Fibroblast of mammary gland (primary cell): ENCODE measurements around the gene CYP3A7.
"Not testable (repeated sequence)": the region's sequence is repeated elsewhere in the genome, so short reads cannot be mapped to it uniquely, and the experiment has no call there.

Experiments used
- DNase-seq: peaks from one replicate; pipeline ENCODE4 v3.0.0-alpha.2; 2010; ENCODE audit warnings: low read depth
- H3K4me3 ChIP-seq: 2 replicates; pipeline ENCODE4 v1.5.1; 2011; ENCODE audit warnings: low read depth, mild to moderate bottlenecking, low read length, moderate library complexity; ENCODE audit not compliant: control insufficient read depth
- TF ChIP-seq, protein P1 (sequence below): conservative IDR thresholded peaks from 2 replicates; pipeline ENCODE4 v1.5.1; 2011; ENCODE audit warnings: low read depth, low read length, inconsistent platforms; ENCODE audit not compliant: control insufficient read depth, insufficient read depth

The CYP3A7 gene

GRCh38 chr7:99672573-99672972, 62.4 kb downstream of the CYP3A7 start:
- TF ChIP-seq, protein P1, sequence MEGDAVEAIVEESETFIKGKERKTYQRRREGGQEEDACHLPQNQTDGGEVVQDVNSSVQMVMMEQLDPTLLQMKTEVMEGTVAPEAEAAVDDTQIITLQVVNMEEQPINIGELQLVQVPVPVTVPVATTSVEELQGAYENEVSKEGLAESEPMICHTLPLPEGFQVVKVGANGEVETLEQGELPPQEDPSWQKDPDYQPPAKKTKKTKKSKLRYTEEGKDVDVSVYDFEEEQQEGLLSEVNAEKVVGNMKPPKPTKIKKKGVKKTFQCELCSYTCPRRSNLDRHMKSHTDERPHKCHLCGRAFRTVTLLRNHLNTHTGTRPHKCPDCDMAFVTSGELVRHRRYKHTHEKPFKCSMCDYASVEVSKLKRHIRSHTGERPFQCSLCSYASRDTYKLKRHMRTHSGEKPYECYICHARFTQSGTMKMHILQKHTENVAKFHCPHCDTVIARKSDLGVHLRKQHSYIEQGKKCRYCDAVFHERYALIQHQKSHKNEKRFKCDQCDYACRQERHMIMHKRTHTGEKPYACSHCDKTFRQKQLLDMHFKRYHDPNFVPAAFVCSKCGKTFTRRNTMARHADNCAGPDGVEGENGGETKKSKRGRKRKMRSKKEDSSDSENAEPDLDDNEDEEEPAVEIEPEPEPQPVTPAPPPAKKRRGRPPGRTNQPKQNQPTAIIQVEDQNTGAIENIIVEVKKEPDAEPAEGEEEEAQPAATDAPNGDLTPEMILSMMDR, result no peak
- no peak overlapping the region for H3K4me3 ChIP-seq
- DNase-seq, result no peak

DNA sequence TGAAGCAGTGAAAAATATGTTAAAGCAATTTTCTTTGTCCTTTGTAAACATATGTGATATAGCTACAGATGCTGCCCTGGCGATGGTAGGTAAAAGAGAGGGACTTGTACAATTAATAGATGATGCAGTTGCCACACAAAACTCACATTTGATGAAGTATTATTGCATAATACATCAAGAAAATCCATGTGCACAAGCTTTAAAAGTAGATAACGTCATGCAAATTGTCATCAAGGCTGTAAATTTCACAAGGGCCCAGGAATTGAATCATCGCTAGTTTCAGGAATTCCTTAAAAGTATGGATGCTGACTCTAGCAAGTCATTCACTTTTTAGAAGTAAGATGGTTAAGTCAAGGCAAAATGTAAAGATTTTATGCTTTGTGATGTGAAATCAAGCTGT, 65.2 kb downstream of the CYP3A7 start:
- TF ChIP-seq, protein P1, result no peak

GRCh38 chr7:99668541-99668940, 66.5 kb downstream of the CYP3A7 start:
- TF ChIP-seq, protein P1, result no peak
- no peak overlapping the region for H3K4me3 ChIP-seq
- DNase-seq, result no peak

More for the DNA sequence above, 65.2 kb downstream of the CYP3A7 start:
- H3K4me3 ChIP-seq, result no peak overlapping the region
- DNase-seq, result peak; percentile 60

- TF ChIP-seq, protein P1, result no peak
- no peak overlapping the region for H3K4me3 ChIP-seq
- no peak for DNase-seq
Observed at GRCh38 chr7:99667179-99667578, 67.8 kb downstream of the CYP3A7 start.

- no peak overlapping the region for H3K4me3 ChIP-seq
- TF ChIP-seq, protein P1, result no peak
- no peak for DNase-seq
Observed at GRCh38 chr7:99666013-99666395, 69.0 kb downstream of the CYP3A7 start.

DNA sequence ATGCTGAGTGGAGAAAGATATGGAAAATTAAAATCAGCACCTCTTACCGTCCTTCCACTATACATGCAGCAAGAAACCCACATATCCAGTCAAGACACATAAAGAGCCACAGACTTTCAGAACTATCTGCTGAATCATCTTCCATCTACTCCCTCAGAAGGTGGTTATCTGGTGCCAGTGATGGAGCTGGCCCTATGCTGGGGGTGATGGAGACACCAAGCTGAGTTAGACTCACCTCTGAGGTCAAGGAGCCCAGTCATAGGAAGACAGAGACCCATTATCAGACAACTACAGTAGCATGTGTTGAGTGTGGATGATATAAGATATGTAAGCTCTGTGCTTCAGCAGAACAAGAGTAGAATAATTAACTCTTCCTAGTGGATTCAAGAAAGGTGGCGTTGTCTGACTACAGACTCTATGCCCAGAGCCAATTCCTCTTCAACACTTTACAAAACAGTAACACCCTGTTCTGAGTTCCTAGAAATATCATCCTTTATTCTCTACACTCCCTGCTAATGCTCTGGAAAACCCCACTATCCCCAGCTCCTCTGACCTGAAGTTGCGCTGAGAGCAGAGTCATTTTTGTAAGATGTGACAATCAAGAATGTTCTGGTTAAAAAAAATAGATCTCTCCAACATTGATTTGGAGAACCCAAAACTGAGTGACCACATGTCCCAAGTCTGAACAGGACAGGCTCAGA, 69.5 kb downstream of the CYP3A7 start:
- H3K4me3 ChIP-seq, result no peak overlapping the region
- TF ChIP-seq, protein P1, result no peak
- DNase-seq, result no peak

DNA sequence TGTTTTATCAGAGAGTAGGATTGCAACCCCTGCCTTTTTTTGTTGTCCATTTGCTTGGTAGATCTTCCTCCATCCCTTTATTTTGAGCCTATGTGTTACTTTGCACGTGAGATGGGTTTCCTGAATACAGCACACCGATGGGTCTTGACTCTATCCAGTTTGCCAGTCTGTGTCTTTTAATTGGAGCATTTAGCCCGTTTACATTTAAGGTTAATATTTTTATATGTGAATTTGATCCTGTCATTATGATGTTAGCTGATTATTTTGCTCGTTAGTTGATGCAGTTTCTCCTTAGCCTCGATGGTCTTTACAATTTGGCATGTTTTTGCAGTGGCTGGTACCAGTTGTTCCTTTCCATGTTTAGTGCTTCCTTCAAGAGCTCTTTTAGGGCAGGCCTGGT, 77.1 kb downstream of the CYP3A7 start:
- not testable (repeated sequence) for DNase-seq, H3K4me3 ChIP-seq
